ENCODE data around the gene ITIH3. TPM values are rescaled to one million over a fixed set of nuclear protein-coding genes. Genes with fewer than 3 reads are reported as not detected.

The ITIH3 gene
- total and polyA plus RNA-seq, 2 donors from 2014 or later = 2.1 to 2.3 TPM

GRCh38 chr3:52829906-52830463, 35.4 kb downstream of the ITIH3 start:
- H3K27ac ChIP-seq (ENCODE audit: low read depth in 2 of 2, low read length in 2 of 2) = no peak overlapping the region

GRCh38 chr3:52830535-52831258, 36.1 kb downstream of the ITIH3 start, which contains the start of gene ITIH4:
TSS of gene ITIH4 (minus strand) at chr3:52830672. CDS start at chr3:52830642, 30 bp downstream.
- H3K27ac ChIP-seq (ENCODE audit: low read depth in 2 of 2, low read length in 2 of 2) = no peak within 1 kb of the TSS
- H3K9ac ChIP-seq (ENCODE audit: low read length in 3 of 3) = no peak within 1 kb of the TSS
- TF ChIP-seq CTCF (IDR thresholded peaks at IDR 0.05; ENCODE audit: borderline replicate concordance, extremely low read depth, insufficient read depth) = no peak
- H3K27me3 ChIP-seq (ENCODE audit: control insufficient read depth, insufficient read depth, low read length) = no peaks in the 10 kb centered on the region
- no peaks in the 10 kb centered on the region for H3K9me3 ChIP-seq (ENCODE audit: control insufficient read depth in 2 of 3, insufficient read depth in 1 of 3, low read length in 3 of 3)
- H3K36me3 ChIP-seq (ENCODE audit: control insufficient read depth in 2 of 3, insufficient read depth in 3 of 3, low read length in 3 of 3) = no peaks in the 10 kb centered on the region
- H3K4me3 ChIP-seq (ENCODE audit: low read length in 3 of 3) = no peak within 1 kb of the TSS
- H3K4me1 ChIP-seq (ENCODE audit: control insufficient read depth in 2 of 3, insufficient read depth in 2 of 3, low read depth in 1 of 3, low read length in 3 of 3) = peaks cover 0 to 9% (median 8%) of the 10 kb centered on the region in 3 donors
- intact Hi-C loops (cut with DNase I) = no loop called here
- FAIRE-seq (no peak), DNase-seq (no peak)

More at GRCh38 chr3:52829906-52830463, 35.4 kb downstream of the ITIH3 start:
- H3K9me3 ChIP-seq (ENCODE audit: control insufficient read depth in 2 of 3, insufficient read depth in 1 of 3, low read length in 3 of 3) = no peaks in the 10 kb centered on the region
- intact Hi-C loops (cut with DNase I) = no loop called here
- H3K36me3 ChIP-seq (ENCODE audit: control insufficient read depth in 2 of 3, insufficient read depth in 3 of 3, low read length in 3 of 3) = no peaks in the 10 kb centered on the region
- DNase-seq (no peak), FAIRE-seq (no peak)
- H3K4me1 ChIP-seq (ENCODE audit: control insufficient read depth in 2 of 3, insufficient read depth in 2 of 3, low read depth in 1 of 3, low read length in 3 of 3) = peaks cover 0 to 9% (median 8%) of the 10 kb centered on the region in 3 donors
- H3K9ac ChIP-seq (ENCODE audit: low read length in 3 of 3) = no peak overlapping the region
- H3K27me3 ChIP-seq (ENCODE audit: control insufficient read depth, insufficient read depth, low read length) = no peaks in the 10 kb centered on the region
- no peak for TF ChIP-seq CTCF (IDR thresholded peaks at IDR 0.05; ENCODE audit: borderline replicate concordance, extremely low read depth, insufficient read depth)
- H3K4me3 ChIP-seq (ENCODE audit: low read length in 3 of 3) = no peak overlapping the region

GRCh38 chr3:52831500-52832301, 37.1 kb downstream of the ITIH3 start:
- DNase-seq = no peak

More at GRCh38 chr3:52831500-52832301, 37.1 kb downstream of the ITIH3 start:
- Histone ChIP-seq H3K4me3 (ENCODE audit: low read length in 3 of 3) (no peak overlapping the region), H3K9ac (ENCODE audit: low read length in 3 of 3) (no peak overlapping the region), H3K27ac (ENCODE audit: low read depth in 2 of 2, low read length in 2 of 2) (no peak overlapping the region), H3K9me3 (ENCODE audit: control insufficient read depth in 2 of 3, insufficient read depth in 1 of 3, low read length in 3 of 3) (no peaks in the 10 kb centered on the region), H3K4me1 (ENCODE audit: control insufficient read depth in 2 of 3, insufficient read depth in 2 of 3, low read depth in 1 of 3, low read length in 3 of 3) (peaks cover 0 to 9% (median 8%) of the 10 kb centered on the region in 3 donors), H3K27me3 (ENCODE audit: control insufficient read depth, insufficient read depth, low read length) (no peaks in the 10 kb centered on the region), H3K36me3 (ENCODE audit: control insufficient read depth in 2 of 3, insufficient read depth in 3 of 3, low read length in 3 of 3) (no peaks in the 10 kb centered on the region)
- no peak for TF ChIP-seq CTCF (IDR thresholded peaks at IDR 0.05; ENCODE audit: borderline replicate concordance, extremely low read depth, insufficient read depth)
- no peak for FAIRE-seq
- intact Hi-C loops (cut with DNase I) = no loop called here
